ENCODE data around the gene TAS1R3.

TAS1R3 gene

GRCh38 chr1:1326075-1326605 lies 4.9 kb upstream of the TAS1R3 start:
- Mint-ChIP-seq H3K9me3 (no peaks in the 10 kb centered on the region), H3K27ac (ENCODE audit: low read depth) (no peak overlapping the region), H3K4me1 (peaks cover 31% of the 10 kb centered on the region), H3K36me3 (ENCODE audit: insufficient read depth) (peaks cover 13% of the 10 kb centered on the region), H3K27me3 (no peaks in the 10 kb centered on the region), H3K4me3 (peak overlapping the region; percentile 84)
- ATAC-seq (replicated peaks; ENCODE audit: extremely low read depth, poor library complexity, severe bottlenecking), result no peak
- DNase-seq (ENCODE audit: low spot score in 2 of 2), result no peak

GRCh38 chr1:1327291-1327690 lies 3.8 kb upstream of the TAS1R3 start:
- no peak overlapping the region for H3K4me3 Mint-ChIP-seq
- no peaks in the 10 kb centered on the region for H3K9me3 Mint-ChIP-seq
- no peak overlapping the region for H3K27ac Mint-ChIP-seq (ENCODE audit: low read depth)
- H3K4me1 Mint-ChIP-seq, result peaks cover 27% of the 10 kb centered on the region
- ATAC-seq (replicated peaks; ENCODE audit: extremely low read depth, poor library complexity, severe bottlenecking) (no peak), DNase-seq (ENCODE audit: low spot score in 2 of 2) (no peak)
- no peaks in the 10 kb centered on the region for H3K27me3 Mint-ChIP-seq
- peaks cover 11% of the 10 kb centered on the region for H3K36me3 Mint-ChIP-seq (ENCODE audit: insufficient read depth)

DNA sequence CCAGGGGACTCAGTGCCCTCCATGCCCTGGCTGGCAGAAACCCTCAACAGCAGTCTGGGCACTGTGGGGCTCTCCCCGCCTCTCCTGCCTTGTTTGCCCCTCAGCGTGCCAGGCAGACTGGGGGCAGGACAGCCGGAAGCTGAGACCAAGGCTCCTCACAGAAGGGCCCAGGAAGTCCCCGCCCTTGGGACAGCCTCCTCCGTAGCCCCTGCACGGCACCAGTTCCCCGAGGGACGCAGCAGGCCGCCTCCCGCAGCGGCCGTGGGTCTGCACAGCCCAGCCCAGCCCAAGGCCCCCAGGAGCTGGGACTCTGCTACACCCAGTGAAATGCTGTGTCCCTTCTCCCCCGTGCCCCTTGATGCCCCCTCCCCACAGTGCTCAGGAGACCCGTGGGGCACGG lies 2.8 kb upstream of the TAS1R3 start:
- DNase-seq (ENCODE audit: low spot score in 2 of 2) (no peak), ATAC-seq (replicated peaks; ENCODE audit: extremely low read depth, poor library complexity, severe bottlenecking) (no peak)
- no peaks in the 10 kb centered on the region for H3K27me3 Mint-ChIP-seq
- peaks cover 17% of the 10 kb centered on the region for H3K4me1 Mint-ChIP-seq
- H3K4me3 Mint-ChIP-seq, result no peak overlapping the region
- no peak overlapping the region for H3K27ac Mint-ChIP-seq (ENCODE audit: low read depth)
- H3K36me3 Mint-ChIP-seq (ENCODE audit: insufficient read depth), result peaks cover 11% of the 10 kb centered on the region
- H3K9me3 Mint-ChIP-seq, result no peaks in the 10 kb centered on the region

GRCh38 chr1:1329304-1330210 lies 1.5 kb upstream of the TAS1R3 start:
- no peak for ATAC-seq (replicated peaks; ENCODE audit: extremely low read depth, poor library complexity, severe bottlenecking)
- Mint-ChIP-seq H3K4me3 (no peak overlapping the region), H3K9me3 (no peaks in the 10 kb centered on the region), H3K36me3 (ENCODE audit: insufficient read depth) (peaks cover 12% of the 10 kb centered on the region), H3K27me3 (no peaks in the 10 kb centered on the region), H3K27ac (ENCODE audit: low read depth) (no peak overlapping the region), H3K4me1 (peaks cover 8% of the 10 kb centered on the region)
- no peak for DNase-seq (ENCODE audit: low spot score in 2 of 2)

GRCh38 chr1:1330366-1331067 lies 563 bp upstream of the TAS1R3 start:
- H3K9me3 Mint-ChIP-seq, result no peaks in the 10 kb centered on the region
- peaks cover 12% of the 10 kb centered on the region for H3K36me3 Mint-ChIP-seq (ENCODE audit: insufficient read depth)
- H3K27me3 Mint-ChIP-seq, result no peaks in the 10 kb centered on the region
- ATAC-seq (replicated peaks; ENCODE audit: extremely low read depth, poor library complexity, severe bottlenecking), result no peak
- no peak overlapping the region for H3K4me3 Mint-ChIP-seq
- H3K4me1 Mint-ChIP-seq, result peaks cover 6% of the 10 kb centered on the region
- no peak overlapping the region for H3K27ac Mint-ChIP-seq (ENCODE audit: low read depth)
- DNase-seq (ENCODE audit: low spot score in 2 of 2), result no peak

DNA sequence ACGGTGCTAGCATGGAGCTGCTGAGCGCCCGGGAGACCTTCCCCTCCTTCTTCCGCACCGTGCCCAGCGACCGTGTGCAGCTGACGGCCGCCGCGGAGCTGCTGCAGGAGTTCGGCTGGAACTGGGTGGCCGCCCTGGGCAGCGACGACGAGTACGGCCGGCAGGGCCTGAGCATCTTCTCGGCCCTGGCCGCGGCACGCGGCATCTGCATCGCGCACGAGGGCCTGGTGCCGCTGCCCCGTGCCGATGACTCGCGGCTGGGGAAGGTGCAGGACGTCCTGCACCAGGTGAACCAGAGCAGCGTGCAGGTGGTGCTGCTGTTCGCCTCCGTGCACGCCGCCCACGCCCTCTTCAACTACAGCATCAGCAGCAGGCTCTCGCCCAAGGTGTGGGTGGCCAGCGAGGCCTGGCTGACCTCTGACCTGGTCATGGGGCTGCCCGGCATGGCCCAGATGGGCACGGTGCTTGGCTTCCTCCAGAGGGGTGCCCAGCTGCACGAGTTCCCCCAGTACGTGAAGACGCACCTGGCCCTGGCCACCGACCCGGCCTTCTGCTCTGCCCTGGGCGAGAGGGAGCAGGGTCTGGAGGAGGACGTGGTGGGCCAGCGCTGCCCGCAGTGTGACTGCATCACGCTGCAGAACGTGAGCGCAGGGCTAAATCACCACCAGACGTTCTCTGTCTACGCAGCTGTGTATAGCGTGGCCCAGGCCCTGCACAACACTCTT lies 1.1 kb downstream of the TAS1R3 start:
- Mint-ChIP-seq H3K9me3 (no peaks in the 10 kb centered on the region), H3K4me3 (no peak overlapping the region), H3K27me3 (no peaks in the 10 kb centered on the region), H3K36me3 (ENCODE audit: insufficient read depth) (peaks cover 7% of the 10 kb centered on the region), H3K4me1 (no peaks in the 10 kb centered on the region), H3K27ac (ENCODE audit: low read depth) (no peak overlapping the region)
- ATAC-seq (replicated peaks; ENCODE audit: extremely low read depth, poor library complexity, severe bottlenecking) (no peak), DNase-seq (ENCODE audit: low spot score in 2 of 2) (no peak)

GRCh38 chr1:1332774-1333480 lies 1.8 kb downstream of the TAS1R3 start:
- ATAC-seq (replicated peaks; ENCODE audit: extremely low read depth, poor library complexity, severe bottlenecking) (no peak), DNase-seq (ENCODE audit: low spot score in 2 of 2) (no peak)
- H3K27ac Mint-ChIP-seq (ENCODE audit: low read depth), result no peak overlapping the region
- no peaks in the 10 kb centered on the region for H3K4me1 Mint-ChIP-seq
- H3K36me3 Mint-ChIP-seq (ENCODE audit: insufficient read depth), result peaks cover 5% of the 10 kb centered on the region
- no peaks in the 10 kb centered on the region for H3K9me3 Mint-ChIP-seq
- H3K27me3 Mint-ChIP-seq, result no peaks in the 10 kb centered on the region
- H3K4me3 Mint-ChIP-seq, result no peak overlapping the region

- H3K27ac Mint-ChIP-seq (ENCODE audit: low read depth), result no peak overlapping the region
- H3K4me3 Mint-ChIP-seq, result no peak overlapping the region
- H3K9me3 Mint-ChIP-seq, result no peaks in the 10 kb centered on the region
- H3K27me3 Mint-ChIP-seq, result no peaks in the 10 kb centered on the region
- H3K4me1 Mint-ChIP-seq, result no peaks in the 10 kb centered on the region
- H3K36me3 Mint-ChIP-seq (ENCODE audit: insufficient read depth), result peaks cover 8% of the 10 kb centered on the region
- DNase-seq (ENCODE audit: low spot score in 2 of 2) (no peak), ATAC-seq (replicated peaks; ENCODE audit: extremely low read depth, poor library complexity, severe bottlenecking) (no peak)
These were observed 2.6 kb downstream of the TAS1R3 start for GRCh38 chr1:1333551-1334241.

GRCh38 chr1:1334835-1335234 lies 3.8 kb downstream of the TAS1R3 start:
- H3K36me3 Mint-ChIP-seq (ENCODE audit: insufficient read depth), result peaks cover 8% of the 10 kb centered on the region

GRCh38 chr1:1335283-1335682 lies 4.2 kb downstream of the TAS1R3 start:
- peaks cover 8% of the 10 kb centered on the region for H3K36me3 Mint-ChIP-seq (ENCODE audit: insufficient read depth)
- H3K27me3 Mint-ChIP-seq, result no peaks in the 10 kb centered on the region
- no peak for ATAC-seq (replicated peaks; ENCODE audit: extremely low read depth, poor library complexity, severe bottlenecking)
- DNase-seq (ENCODE audit: low spot score in 2 of 2), result no peak
- no peaks in the 10 kb centered on the region for H3K4me1 Mint-ChIP-seq
- no peak overlapping the region for H3K4me3 Mint-ChIP-seq
- no peaks in the 10 kb centered on the region for H3K9me3 Mint-ChIP-seq
- no peak overlapping the region for H3K27ac Mint-ChIP-seq (ENCODE audit: low read depth)

More at GRCh38 chr1:1334835-1335234, 3.8 kb downstream of the TAS1R3 start:
- ATAC-seq (replicated peaks; ENCODE audit: extremely low read depth, poor library complexity, severe bottlenecking) (no peak), DNase-seq (ENCODE audit: low spot score in 2 of 2) (no peak)
- H3K27ac Mint-ChIP-seq (ENCODE audit: low read depth), result no peak overlapping the region
- no peaks in the 10 kb centered on the region for H3K27me3 Mint-ChIP-seq
- no peaks in the 10 kb centered on the region for H3K4me1 Mint-ChIP-seq
- H3K4me3 Mint-ChIP-seq, result no peak overlapping the region
- H3K9me3 Mint-ChIP-seq, result no peaks in the 10 kb centered on the region

DNA sequence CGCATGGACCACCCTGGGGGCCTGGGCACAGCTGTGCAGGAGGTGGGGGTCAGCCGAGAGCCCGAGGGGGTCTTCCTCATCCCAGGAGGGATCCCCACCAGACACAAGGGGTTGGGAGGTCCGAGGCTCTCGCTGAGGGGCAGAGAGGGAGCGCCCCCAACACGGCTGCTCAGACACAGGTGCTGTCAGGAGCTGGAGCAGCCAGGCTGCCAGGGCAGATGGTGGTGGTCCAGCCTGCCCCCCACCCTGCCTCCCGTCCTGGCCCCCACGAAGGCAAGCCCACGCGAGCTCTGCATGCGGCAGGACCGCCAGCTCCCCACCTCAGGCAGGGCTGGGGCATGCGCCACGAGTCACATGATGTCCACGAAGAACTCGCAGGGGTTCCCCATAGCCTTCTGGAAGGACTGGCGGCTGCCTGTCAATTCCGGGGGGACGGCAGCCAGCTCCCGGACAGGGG lies 4.7 kb downstream of the TAS1R3 start:
- Mint-ChIP-seq H3K27ac (ENCODE audit: low read depth) (no peak overlapping the region), H3K4me3 (no peak overlapping the region), H3K4me1 (no peaks in the 10 kb centered on the region), H3K36me3 (ENCODE audit: insufficient read depth) (peaks cover 8% of the 10 kb centered on the region), H3K27me3 (no peaks in the 10 kb centered on the region), H3K9me3 (no peaks in the 10 kb centered on the region)
- DNase-seq (ENCODE audit: low spot score in 2 of 2) (no peak), ATAC-seq (replicated peaks; ENCODE audit: extremely low read depth, poor library complexity, severe bottlenecking) (no peak)
